ENCODE results near the gene ZNF512B. TPM values are rescaled to one million over a fixed set of nuclear protein-coding genes. Genes with fewer than 3 reads are reported as not detected.

The ZNF512B gene
- total RNA-seq, 1 donor from 2014 or later: 37.2 TPM

Small RNA genes lying within 50 kb of the gene (microRNA-seq; reads per million reads assigned to microRNA genes)
- not detected for gene MIR1914 (ENCODE audit: borderline number of aligned reads)
- not detected for gene MIR647 (ENCODE audit: borderline number of aligned reads)
- not detected for gene MIR941-1 (ENCODE audit: borderline number of aligned reads)
- gene MIR941-2 (ENCODE audit: borderline number of aligned reads): not detected
- gene MIR941-3 (ENCODE audit: borderline number of aligned reads): not detected
- gene MIR941-4 (ENCODE audit: borderline number of aligned reads): not detected
- gene MIR941-5 (ENCODE audit: borderline number of aligned reads): not detected

Other genes starting within 250 kb of the ZNF512B start
- gene LIME1, start 233.3 kb downstream of the ZNF512B start, total RNA-seq: 6.8 to 9.7 TPM (median 7.1 TPM) in 3 replicates
- gene SLC2A4RG, start 230.2 kb downstream of the ZNF512B start, total RNA-seq: 90.7 to 105 TPM (median 101 TPM) in 3 replicates
- 5.9 to 8.3 TPM (median 6.0 TPM) in 3 replicates for gene ZBTB46, start 138.7 kb downstream of the ZNF512B start, total RNA-seq
- gene ABHD16B, start 108.4 kb downstream of the ZNF512B start, total RNA-seq: not detected in 3 replicates
- gene TPD52L2, start 104.7 kb downstream of the ZNF512B start, total RNA-seq: 102 to 141 TPM (median 138 TPM) in 3 replicates
- gene DNAJC5, start 74.8 kb downstream of the ZNF512B start, total RNA-seq: 44.2 to 46.6 TPM (median 45.1 TPM) in 3 replicates
- 24.3 to 27.5 TPM (median 27.2 TPM) in 3 replicates for gene UCKL1, start 13.5 kb downstream of the ZNF512B start, total RNA-seq
- 3.8 to 4.7 TPM (median 4.3 TPM) in 3 replicates for gene SAMD10, start 9.7 kb upstream of the ZNF512B start, total RNA-seq
- 49.0 to 56.6 TPM (median 49.5 TPM) in 3 replicates for gene PRPF6, start 11.2 kb upstream of the ZNF512B start, total RNA-seq
- 0.77 to 3.3 TPM (median 0.97 TPM) in 3 replicates for gene C20orf204, start 66.3 kb upstream of the ZNF512B start, total RNA-seq
- 2.1 to 2.8 TPM (median 2.3 TPM) in 3 replicates for gene SOX18, start 79.7 kb upstream of the ZNF512B start, total RNA-seq
- gene TCEA2, start 93.3 kb upstream of the ZNF512B start, total RNA-seq: 57.1 to 59.2 TPM (median 57.6 TPM) in 3 replicates
- gene RGS19, start 109.6 kb upstream of the ZNF512B start, total RNA-seq: 15.7 to 18.5 TPM (median 18.1 TPM) in 3 replicates
- gene OPRL1, start 110.2 kb upstream of the ZNF512B start, total RNA-seq: 3.2 to 4.6 TPM (median 3.5 TPM) in 3 replicates
- 0.55 to 1.4 TPM in 2 of 3 replicates, not detected in the other for gene LKAAEAR1, start 114.5 kb upstream of the ZNF512B start, total RNA-seq
- gene NPBWR2, start 137.6 kb upstream of the ZNF512B start, total RNA-seq: not detected in 3 replicates
- gene MYT1, start 194.5 kb upstream of the ZNF512B start, total RNA-seq: not detected in 3 replicates